Measurements from ENCODE around the gene DOCK11.
A peak's percentile ranks its signal among the peaks of the same experiment; 100 is the strongest.

DOCK11 gene

GRCh38 chrX:118522230-118522926 is 26.8 kb downstream of the DOCK11 start:
- no peaks in the 10 kb centered on the region for H3K9me3 ChIP-seq (ENCODE audit: control insufficient read depth, insufficient read depth, low read depth, low read length)
- no peaks in the 10 kb centered on the region for H3K36me3 ChIP-seq (ENCODE audit: control insufficient read depth in 2 of 2, insufficient read depth in 1 of 2, low read length in 2 of 2)
- TF ChIP-seq ZNF138 (tag by site-specific recombination; IDR thresholded peaks at IDR 0.05; ENCODE audit: borderline replicate concordance): no peak
- peak; percentile 60; the same call in 1 of the 2 replicates for TF ChIP-seq ZNF10 (tag by site-specific recombination; IDR thresholded peaks at IDR 0.05)
- 0 out of 2 replicates have a peak, but pooled peaks have one; percentile 5 for TF ChIP-seq OSR2 (tag by site-specific recombination; IDR thresholded peaks at IDR 0.05)
- TF ChIP-seq KLF16 (tag by site-specific recombination; IDR thresholded peaks at IDR 0.05): no peak
- H3K4me3 ChIP-seq (ENCODE audit: low read depth, low read length): no peak overlapping the region
- no peak overlapping the region for H3K27ac ChIP-seq (ENCODE audit: extremely low read depth, low read depth, low read length)
- H3K4me1 ChIP-seq (ENCODE audit: control insufficient read depth, insufficient read depth, low read length): peaks cover 16% of the 10 kb centered on the region; the same call in 1 of the 2 replicates
- CTCF ChIA-PET: interaction anchor here (0.6 kb wide), 1 partner anchor 1644 kb away, joined by 5 read pairs; no protein-coding TSS in a partner anchor
- POLR2A ChIA-PET: no interaction called here

- Histone ChIP-seq H3K4me1 (ENCODE audit: control insufficient read depth, insufficient read depth, low read length) (peaks cover 16% of the 10 kb centered on the region; the same call in 1 of the 2 replicates), H3K36me3 (ENCODE audit: control insufficient read depth in 2 of 2, insufficient read depth in 1 of 2, low read length in 2 of 2) (no peaks in the 10 kb centered on the region), H3K9me3 (ENCODE audit: control insufficient read depth, insufficient read depth, low read depth, low read length) (no peaks in the 10 kb centered on the region), H3K4me3 (ENCODE audit: low read depth, low read length) (no peak overlapping the region), H3K27ac (ENCODE audit: extremely low read depth, low read depth, low read length) (no peak overlapping the region)
- no peak for TF ChIP-seq ZNF677 (tag by site-specific recombination; IDR thresholded peaks at IDR 0.05)
- TF ChIP-seq ZBTB10 (tag by site-specific recombination; IDR thresholded peaks at IDR 0.05): no peak
- no peak for TF ChIP-seq ZNF214 (tag by site-specific recombination; IDR thresholded peaks at IDR 0.05; ENCODE audit: borderline replicate concordance)
- TF ChIP-seq PRDM10 (tag by site-specific recombination; IDR thresholded peaks at IDR 0.05): no peak
- TF ChIP-seq ZNF221 (tag by site-specific recombination; IDR thresholded peaks at IDR 0.05; ENCODE audit: borderline replicate concordance): no peak
- TF ChIP-seq GFI1B (tag by site-specific recombination; IDR thresholded peaks at IDR 0.05): no peak
- TF ChIP-seq ZNF146 (tag by site-specific recombination; IDR thresholded peaks at IDR 0.05): no peak
- TF ChIP-seq ZNF843 (tag by site-specific recombination; IDR thresholded peaks at IDR 0.05): no peak
- CTCF ChIA-PET: no interaction called here
- POLR2A ChIA-PET: no interaction called here
Measured at GRCh38 chrX:118523920-118524319, 28.3 kb downstream of the DOCK11 start.

GRCh38 chrX:118524344-118524743 is 28.7 kb downstream of the DOCK11 start:
- Histone ChIP-seq H3K4me1 (ENCODE audit: control insufficient read depth, insufficient read depth, low read length) (peaks cover 16% of the 10 kb centered on the region; the same call in 1 of the 2 replicates), H3K36me3 (ENCODE audit: control insufficient read depth in 2 of 2, insufficient read depth in 1 of 2, low read length in 2 of 2) (no peaks in the 10 kb centered on the region), H3K27ac (ENCODE audit: extremely low read depth, low read depth, low read length) (no peak overlapping the region), H3K4me3 (ENCODE audit: low read depth, low read length) (no peak overlapping the region), H3K9me3 (ENCODE audit: control insufficient read depth, insufficient read depth, low read depth, low read length) (no peaks in the 10 kb centered on the region)
- CTCF ChIA-PET: no interaction called here
- POLR2A ChIA-PET: no interaction called here
- peak; percentile 53; the same call in 1 of the 2 replicates for TF ChIP-seq ZFP3 (tag by site-specific recombination; IDR thresholded peaks at IDR 0.05; ENCODE audit: low read depth)
- TF ChIP-seq ZNF600 (tag by site-specific recombination; IDR thresholded peaks at IDR 0.05): no peak

Data from HEK293 (cell line).